HG03558 (cell line): ENCODE measurements around the gene CNTN4.
"Not testable (repeated sequence)": the region's sequence is repeated elsewhere in the genome, so short reads cannot be mapped to it uniquely, and the experiment has no call there.

ENCODE experiments used
- ATAC-seq: cut with Tn5 transposase; IDR thresholded peaks from one replicate; pipeline ENCODE4 v1.9.1; 2021; ENCODE audit warnings: moderate number of reproducible peaks; ENCODE audit not compliant: unreplicated experiment; ENCODE audit errors: extremely low read depth

Gene CNTN4

GRCh38 chr3:2876362-2876761, 777.7 kb downstream of the CNTN4 start:
- no peak for ATAC-seq

DNA sequence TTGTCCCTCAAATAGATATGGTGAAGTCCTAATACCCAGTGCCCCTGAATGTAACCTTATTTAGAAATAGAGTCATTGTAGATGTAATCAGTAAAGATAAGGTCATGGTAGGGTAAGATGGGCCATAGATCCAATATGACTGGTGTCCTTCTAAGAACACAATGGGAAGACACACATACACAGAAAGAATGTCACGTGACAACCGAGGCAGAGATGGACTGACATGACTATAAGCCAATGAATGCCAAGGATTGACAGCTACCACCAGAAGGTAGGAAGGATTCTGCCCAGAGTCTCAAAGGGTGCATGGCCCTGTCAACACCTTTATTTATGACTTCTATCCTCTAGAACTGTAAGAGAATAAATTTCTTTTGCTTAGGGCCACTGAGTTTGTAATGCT, 780.4 kb downstream of the CNTN4 start:
- no peak for ATAC-seq

GRCh38 chr3:2879587-2879986, 780.9 kb downstream of the CNTN4 start:
- no peak for ATAC-seq

- ATAC-seq: no peak
These were observed 781.6 kb downstream of the CNTN4 start for GRCh38 chr3:2880218-2880756.

DNA sequence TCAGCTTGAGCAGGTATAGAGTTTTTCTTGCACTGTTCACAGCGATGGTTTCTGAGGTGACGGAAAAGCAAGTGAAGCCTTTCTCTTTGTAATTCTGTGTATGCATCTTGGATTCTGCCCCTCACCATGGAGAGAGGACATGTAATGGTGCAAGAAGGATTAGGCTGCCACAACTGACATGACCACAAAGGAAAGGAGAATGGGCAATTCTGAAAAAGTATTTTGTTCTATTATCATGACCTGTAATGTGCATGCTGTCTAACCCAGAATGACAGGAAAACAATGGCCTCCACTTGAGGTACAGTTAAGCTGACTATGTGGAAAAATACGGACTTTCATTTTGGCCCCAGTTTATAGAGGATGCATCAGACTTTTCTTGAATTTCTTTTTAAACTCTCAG, 784.6 kb downstream of the CNTN4 start:
- no peak for ATAC-seq

DNA sequence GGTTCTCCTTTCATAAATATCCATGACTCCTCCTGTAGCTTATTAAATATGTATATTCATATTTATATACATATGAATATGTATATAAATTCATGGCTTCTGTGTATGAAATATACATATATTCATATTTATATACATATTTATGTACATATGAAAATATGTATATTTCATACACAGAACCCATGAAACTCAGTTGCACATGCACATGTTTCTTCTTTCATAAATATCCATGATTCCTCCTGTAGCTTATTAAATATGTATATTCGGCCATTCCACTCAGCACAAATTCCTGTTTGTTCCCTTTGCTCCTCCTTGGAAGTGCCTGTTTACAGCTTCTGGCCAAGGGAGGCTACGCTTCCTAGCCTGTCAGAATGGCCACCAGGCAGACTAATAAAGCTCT, 789.9 kb downstream of the CNTN4 start:
- ATAC-seq: no peak

DNA sequence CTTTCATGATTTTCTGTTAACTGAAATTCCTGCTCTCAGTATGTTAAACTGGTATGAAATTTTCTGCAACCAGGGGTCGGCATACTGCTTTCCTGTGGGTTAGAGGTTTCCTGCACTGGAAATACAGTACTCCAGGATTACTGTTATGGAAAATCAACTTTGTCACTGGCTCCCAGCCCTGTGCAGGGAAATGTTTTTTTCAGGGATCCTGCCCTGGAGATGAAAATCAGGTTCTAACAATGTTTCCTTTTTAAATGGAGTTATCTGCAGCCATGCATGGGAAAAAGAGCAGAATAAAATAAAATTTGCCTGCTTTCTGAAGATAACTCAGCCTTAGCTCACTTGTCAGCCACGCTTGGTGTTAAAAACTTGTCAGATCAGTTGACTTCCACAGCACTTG, 791.1 kb downstream of the CNTN4 start:
- no peak for ATAC-seq

GRCh38 chr3:2896308-2896939, 797.8 kb downstream of the CNTN4 start:
- no peak for ATAC-seq

DNA sequence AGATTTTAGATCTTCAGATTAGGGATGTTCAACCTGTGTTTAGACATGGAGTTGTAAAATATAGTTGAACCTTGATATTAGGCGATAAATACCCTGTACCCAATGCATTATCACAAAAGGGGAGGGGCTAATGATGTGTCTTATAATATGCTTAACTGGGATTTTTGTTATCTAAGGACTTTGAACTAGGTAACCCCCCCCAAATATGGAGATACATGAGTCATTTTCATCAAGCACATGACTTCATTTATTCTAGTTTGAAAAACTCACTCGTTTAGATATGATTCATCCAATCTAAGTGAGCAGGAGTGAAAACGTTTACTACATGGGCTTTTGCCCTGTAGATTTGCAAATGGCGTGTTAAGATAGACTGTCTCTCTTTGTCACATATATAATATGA, 799.2 kb downstream of the CNTN4 start:
- ATAC-seq: no peak

- no peak for ATAC-seq
These were observed 800.1 kb downstream of the CNTN4 start for GRCh38 chr3:2898591-2899353.

GRCh38 chr3:2904054-2904453, 805.4 kb downstream of the CNTN4 start:
- no peak for ATAC-seq

GRCh38 chr3:2908693-2909351, 810.2 kb downstream of the CNTN4 start:
- no peak for ATAC-seq

DNA sequence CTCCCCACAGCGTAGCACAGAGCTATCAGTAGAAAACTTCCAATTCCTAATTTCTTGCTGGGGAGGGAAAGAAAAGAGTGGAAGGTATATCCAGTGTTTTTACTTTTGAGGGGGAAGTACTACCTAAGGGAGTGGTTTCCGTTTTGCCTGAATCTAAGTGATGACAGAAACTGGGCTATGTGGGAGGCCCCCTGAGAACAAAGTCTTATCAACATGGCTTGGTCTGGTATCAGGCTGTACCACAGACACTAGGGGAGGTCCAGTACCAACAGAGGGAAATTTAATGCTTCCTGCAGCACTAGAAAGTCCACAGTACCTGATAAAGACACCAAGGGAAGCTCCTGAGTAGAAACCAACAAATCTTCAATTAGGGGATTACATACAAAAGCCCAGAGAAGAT, 812.3 kb downstream of the CNTN4 start:
- no peak for ATAC-seq

DNA sequence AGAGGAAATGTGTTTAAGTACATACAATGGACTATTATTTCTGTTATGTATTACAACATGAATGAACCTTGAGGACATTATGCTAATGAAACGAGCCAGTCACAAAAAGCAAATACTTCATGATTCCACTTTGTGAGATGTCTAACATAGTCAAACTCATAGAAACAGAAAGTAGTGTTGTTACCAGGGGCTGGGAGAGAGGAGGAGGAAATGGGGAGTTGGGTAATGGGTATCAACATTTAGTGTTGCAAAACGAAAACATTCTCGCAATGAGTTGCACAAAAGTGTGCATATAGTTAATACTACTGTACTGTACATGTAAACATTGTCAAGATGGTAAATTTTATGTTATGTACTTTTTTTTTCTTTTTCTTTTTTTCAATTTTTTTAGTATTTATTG, 817.2 kb downstream of the CNTN4 start:
- ATAC-seq: no peak

GRCh38 chr3:2916640-2917039, 818.0 kb downstream of the CNTN4 start:
- not testable (repeated sequence) for ATAC-seq

- peak; percentile 74 for ATAC-seq
These were observed 821.4 kb downstream of the CNTN4 start for GRCh38 chr3:2920103-2920502.

DNA sequence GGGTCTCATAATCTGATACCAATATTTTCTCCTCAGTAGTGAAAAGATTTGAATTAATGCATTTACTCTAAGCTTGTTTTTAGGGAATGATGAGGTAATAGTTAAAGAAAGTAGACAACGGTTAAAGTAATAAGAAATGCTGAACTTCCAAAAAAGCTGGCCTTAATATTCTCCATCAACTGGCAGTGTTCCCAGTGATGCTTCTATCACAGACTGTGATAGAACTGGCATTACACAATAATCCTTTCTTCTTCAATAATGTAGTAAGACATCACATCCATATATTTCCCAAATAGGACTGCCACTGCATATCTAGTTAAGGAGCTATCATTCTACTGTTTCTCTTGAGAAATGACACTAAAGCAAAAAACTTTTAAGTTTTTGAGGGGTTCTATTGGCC, 822.8 kb downstream of the CNTN4 start:
- no peak for ATAC-seq

DNA sequence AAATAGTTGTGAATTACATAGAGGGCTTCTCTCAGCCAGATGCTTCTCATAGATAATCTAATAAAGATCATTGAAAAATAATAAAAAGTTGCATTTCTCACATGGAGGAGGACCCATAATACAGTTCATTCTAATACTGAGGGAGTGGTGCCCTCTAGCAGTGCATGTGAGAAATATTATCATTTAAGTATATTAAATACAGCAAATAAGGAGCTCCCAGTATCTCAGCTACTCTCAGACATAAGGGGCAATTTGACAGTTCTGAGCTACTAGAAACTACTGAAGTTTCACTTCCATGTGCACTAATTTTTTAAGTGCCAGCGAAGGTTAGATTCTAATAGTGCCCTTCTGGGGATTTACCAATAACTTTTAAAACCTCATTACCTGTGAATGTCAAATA, 823.2 kb downstream of the CNTN4 start:
- peak; percentile 48 for ATAC-seq

- ATAC-seq: no peak
These were observed 824.7 kb downstream of the CNTN4 start for GRCh38 chr3:2923390-2923789.

GRCh38 chr3:2927259-2927658, 828.6 kb downstream of the CNTN4 start:
- ATAC-seq: no peak

DNA sequence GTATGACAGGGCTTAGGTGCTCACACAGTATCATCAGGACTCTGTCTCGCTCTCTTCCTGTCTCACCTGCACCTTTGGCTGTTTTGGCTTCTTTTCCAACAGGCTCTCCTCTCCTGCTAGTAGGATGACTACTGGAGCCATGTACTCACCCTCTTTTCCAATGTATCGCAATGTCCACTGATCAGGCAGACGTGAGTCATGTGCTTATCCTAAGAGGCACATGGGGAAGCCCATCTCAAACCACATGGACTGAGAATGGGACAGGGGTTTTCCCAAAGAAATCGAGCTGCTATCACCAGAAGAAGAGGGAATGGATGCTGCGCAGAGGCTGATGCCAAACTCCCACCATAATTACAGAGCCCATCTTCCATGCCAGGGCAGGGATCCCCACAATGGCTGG, 830.9 kb downstream of the CNTN4 start:
- no peak for ATAC-seq
